Uterus (tissue), 2 donors: ENCODE measurements around the gene MATCAP1.

Experiments
- POLR2A ChIP-seq, 2 donors: fragments of 450-650 bp; IDR thresholded peaks; one replicate each; pipeline ENCODE4 v1.6.1; 2016; ENCODE audit warnings: antibody characterized with exemption in 2 of 2, mild to moderate bottlenecking in 1 of 2, moderate library complexity in 1 of 2
- TF ChIP-seq, protein P1 (sequence below), 4 experiments: fragments of 200-600 bp in 2 of 4; fragments of 450-650 bp in 2 of 4; sonication (generic) in 2 of 4; IDR thresholded peaks; one replicate each; pipeline ENCODE4 v1.5.1; 2016 to 2019; ENCODE audit warnings: antibody characterized with exemption in 4 of 4, mild to moderate bottlenecking in 2 of 4, moderate library complexity in 1 of 4

DNA sequence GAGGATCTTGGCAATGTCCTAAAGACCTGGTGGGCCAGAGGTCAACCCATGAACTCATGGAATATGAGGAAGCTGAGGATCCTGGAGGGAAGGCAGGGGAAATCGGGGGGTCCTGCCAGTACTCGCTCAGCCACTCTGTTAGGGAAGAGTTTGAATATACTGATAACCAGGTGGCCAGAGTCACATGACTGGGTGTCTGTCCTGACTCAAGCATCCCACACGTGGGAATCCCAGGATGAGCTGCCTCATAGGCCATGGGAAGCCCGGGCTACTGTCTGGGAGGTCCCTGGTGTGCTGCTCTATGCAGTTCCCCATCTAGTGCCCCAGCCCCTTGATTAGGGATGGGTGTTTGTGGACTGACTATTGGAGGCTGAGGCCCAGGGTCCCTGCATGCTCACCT is 4.6 kb upstream of the MATCAP1 start:
- TF ChIP-seq, protein P1, sequence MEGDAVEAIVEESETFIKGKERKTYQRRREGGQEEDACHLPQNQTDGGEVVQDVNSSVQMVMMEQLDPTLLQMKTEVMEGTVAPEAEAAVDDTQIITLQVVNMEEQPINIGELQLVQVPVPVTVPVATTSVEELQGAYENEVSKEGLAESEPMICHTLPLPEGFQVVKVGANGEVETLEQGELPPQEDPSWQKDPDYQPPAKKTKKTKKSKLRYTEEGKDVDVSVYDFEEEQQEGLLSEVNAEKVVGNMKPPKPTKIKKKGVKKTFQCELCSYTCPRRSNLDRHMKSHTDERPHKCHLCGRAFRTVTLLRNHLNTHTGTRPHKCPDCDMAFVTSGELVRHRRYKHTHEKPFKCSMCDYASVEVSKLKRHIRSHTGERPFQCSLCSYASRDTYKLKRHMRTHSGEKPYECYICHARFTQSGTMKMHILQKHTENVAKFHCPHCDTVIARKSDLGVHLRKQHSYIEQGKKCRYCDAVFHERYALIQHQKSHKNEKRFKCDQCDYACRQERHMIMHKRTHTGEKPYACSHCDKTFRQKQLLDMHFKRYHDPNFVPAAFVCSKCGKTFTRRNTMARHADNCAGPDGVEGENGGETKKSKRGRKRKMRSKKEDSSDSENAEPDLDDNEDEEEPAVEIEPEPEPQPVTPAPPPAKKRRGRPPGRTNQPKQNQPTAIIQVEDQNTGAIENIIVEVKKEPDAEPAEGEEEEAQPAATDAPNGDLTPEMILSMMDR (IDR thresholded peaks at IDR 0.05), result no peak
- no peak for TF ChIP-seq POLR2A (IDR thresholded peaks at IDR 0.05)
